HG02798 (cell line): ENCODE data around the gene ATL2.
"Not testable (repeated sequence)": the region's sequence is repeated elsewhere in the genome, so short reads cannot be mapped to it uniquely, and the experiment has no call there.

Experiments used
- ATAC-seq: cut with Tn5 transposase; IDR thresholded peaks from one replicate; pipeline ENCODE4 v1.9.1; 2021; ENCODE audit warnings: mild to moderate bottlenecking; ENCODE audit not compliant: unreplicated experiment, poor library complexity

The ATL2 gene

DNA sequence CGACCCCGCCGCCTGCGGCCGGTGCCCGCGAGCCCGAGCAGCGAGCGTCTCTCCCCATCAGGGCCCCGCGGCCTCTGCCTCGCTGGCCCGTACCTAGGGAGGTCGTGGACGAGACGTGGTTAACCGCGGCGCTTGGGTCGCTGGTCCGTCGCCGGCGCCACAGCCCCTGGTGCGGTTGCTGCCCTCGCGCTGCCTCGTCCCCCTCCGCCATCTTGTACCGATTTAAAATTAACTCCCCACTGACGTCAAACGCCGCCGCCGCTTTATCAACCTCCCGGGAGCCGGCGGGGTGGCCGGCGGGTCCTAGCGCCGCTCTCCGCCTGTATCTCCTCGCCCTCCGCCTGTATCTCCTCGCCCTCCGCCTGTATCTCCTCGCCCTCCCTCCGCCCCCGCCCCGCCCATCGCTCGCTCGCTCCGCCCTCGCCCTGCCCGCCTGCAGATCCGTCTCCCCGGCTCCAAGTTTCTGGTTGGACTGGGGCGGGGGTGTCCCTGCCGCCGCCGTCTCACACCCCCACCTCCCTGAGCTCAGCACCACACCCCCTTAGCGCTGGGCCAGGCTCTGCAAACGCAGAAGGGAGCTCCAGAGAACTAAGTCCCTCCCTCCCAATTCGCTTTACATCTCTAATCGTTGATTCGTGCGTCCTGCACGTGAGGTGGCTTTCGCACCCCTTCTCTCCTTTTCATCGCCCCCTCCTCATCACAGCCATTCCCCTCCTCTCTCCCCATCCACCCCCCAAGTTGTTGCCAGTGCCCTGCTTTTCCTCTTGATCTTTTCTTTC lies at the start of gene ATL2:
Gene ATL2 (minus strand): TSS at position 224 of the 779 bp plus-strand sequence. CDS start 13 bp downstream, at position 211.
- peak; percentile 88 for ATAC-seq

DNA sequence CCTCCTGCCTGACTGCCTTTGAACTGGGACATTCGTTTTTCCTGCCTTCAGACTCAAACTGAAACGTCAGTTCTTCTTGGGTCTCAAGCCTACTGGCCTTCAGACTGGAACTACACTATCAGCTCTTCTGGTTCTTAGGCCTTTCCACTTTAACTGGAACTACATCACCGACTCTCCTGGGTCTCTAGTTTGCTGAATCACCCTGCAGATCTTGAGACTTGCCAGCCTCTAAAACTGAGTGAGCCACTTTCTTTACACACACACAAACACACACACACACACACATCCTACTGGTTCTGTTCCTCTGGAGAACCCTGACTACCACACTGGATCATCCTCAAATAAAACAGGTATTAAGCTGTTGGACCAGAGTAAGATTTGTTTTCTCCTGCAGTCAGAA lies 46.7 kb upstream of the ATL2 start:
- no peak for ATAC-seq

DNA sequence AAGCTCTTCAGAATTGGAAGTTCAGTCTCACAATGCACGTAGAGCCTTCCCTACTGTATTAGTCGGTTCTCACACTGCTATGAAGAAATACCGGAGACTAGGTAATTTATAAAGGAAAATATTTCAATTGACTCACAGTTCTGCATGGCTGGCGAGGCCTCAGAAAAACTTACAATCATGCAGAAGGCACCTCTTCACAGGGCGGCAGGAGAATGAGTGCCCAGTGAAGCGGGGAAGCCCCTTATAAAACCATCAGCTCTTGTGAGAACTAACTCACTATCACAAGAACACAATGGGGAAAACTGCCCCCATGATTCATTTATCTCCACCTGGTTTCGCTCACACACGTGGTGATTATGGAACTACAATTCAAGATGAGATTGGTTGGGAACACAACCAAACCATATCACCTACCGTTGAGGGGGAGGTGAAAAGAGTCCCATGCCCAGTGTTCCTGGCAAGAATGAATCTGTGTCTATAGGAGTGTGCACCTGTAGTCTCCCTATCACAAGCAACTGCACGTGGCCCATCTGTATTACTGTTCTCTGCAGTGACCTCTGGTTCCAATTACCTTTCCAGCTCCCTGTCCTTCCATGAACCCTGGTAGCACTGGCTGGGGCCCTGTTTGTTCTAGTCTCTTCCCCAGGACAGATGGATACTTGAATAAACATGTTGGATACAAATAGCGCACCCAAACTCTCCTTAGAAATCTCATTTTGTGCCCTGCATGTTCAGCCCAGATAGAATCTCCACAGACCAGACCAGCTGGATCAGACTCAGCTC lies 44.4 kb upstream of the ATL2 start:
- no peak for ATAC-seq

DNA sequence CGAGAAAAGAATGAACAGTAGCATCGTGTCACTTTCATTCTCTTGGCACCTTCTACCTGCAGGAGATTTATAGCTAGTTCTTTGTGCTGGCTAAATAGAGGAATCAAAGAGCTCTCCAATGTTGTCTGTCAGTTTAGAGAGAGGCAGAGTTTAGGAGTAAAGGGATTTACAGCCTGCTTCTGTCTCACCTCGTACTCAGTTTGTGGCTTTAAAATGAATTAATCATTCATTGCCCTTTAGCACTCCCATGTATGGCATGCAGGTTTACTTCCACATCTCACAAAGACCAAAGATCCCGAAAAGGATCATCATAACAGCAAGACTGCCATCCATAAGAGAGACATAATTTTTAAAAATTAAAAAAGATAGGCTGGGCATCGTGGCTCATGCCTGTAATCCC lies 42.4 kb upstream of the ATL2 start:
- no peak for ATAC-seq

DNA sequence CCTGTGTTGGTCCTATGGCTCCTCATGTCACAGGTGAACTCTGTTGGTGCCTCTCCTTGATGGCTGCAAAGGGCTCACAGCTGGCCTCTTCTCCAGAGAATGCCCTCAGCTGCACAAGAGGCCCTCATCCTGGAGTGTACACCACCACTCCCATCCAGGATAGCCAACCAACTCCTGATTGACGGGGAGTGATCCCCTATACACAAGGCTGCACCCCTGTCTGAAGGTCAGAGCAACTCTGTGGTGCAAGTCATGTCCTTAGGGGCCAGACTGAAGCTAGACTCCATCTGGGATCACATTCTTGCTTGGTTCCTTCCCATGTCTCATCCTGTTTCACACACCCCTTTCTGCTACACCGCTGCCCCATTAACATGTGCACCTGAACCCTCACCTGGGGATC lies 41.7 kb upstream of the ATL2 start:
- no peak for ATAC-seq

DNA sequence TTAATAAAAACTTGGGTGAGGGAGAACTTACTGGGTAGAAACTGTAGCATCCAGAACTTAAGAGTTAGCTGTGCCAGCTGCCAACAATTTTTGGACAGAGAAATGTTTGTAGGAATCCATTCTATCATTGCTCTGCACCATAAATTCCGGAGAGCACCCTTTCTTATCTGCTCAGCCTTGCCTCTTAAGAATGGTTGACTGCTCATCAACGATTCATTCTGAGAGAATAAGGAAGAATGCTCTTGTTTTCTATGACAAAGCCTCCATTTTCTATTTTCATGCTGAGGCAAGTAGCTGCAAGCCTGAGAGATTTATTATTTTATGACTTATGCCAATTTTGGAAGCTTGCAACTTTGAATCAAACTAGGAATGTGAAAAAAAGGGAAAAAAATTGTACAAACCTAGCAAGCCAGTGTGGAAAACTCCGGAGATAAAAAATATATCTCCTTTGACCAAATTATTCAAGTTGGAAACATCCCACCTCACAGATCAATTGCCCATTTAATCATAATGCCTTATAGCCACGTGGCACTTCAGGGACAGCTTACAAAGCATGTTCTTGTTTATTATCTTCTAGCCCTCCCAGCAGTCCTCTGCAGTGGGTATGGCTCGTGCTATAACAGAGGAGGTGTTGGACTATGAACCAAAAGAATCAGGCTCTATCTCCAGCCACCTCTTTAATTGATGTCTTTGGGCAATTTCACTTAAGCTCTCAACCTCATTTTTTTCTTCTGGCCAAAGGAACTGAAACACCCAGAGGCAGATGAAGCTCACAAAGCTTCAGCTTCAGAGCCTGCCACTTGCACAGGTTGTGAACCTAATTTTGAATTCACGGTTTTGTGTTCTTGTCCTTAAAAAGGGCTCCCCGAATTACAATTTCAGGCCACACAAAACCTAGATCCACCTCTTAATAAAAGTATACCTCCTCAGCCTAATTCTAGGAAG lies 40.9 kb upstream of the ATL2 start:
- no peak for ATAC-seq

DNA sequence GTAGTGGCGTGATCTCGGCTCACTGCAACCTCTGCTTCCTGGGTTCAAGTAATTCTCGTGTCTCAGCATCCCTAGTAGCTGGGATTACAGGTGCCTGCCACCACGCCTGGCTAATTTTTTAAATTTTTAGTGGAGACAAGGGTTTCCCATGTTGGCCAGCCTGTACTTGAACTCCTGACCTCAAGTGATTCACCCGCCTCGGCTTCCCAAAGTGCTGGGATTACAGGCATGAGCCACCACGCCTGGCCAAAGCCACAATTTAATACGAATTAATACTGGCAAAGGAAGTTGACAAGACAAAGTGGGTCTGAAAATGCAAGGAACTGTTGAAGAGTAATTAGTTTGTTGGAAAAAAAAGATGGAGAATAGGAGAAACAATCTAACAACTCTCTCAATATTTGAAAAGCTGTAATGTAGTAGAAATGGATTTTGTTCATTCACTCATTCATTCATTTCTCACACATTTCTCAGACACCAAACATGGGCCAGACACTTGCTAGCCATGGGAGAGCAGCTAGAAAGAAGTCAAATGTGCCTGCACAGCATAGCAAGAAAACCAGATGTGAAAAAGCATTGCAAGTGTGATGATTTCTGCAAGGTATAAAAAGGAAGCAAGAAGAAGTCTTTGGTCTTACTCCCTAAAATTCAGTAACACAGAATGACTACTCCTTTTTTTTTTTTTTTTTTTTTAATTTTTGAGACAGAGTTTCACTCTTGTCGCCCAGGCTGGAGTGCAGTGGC lies 39.4 kb upstream of the ATL2 start:
- ATAC-seq: no peak

DNA sequence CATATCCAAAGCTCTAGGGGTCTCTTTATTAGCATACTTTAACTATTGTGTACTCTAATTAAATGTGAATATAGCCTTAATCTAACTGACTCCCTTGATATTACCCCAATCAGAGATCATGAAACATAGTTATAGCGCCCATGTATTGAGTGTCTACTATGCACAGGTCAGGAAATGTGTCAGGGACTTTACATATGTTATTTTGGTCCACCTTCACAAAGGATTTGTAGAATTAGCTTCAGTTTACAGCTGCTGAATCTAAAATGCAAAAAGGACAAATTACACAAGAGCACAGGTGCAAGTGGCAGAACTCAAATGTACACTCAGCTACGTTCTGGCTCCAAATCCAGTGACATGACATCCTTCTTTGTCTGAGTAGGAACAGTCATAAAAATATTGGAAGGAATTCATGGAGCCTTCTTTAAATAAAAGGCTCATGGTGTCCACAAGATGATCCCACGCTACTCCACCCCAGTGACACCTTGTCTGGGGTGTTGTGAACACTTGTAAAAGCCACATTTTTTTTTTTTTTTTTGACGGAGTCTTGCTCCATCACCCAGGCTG lies 38.7 kb upstream of the ATL2 start:
- ATAC-seq: no peak

DNA sequence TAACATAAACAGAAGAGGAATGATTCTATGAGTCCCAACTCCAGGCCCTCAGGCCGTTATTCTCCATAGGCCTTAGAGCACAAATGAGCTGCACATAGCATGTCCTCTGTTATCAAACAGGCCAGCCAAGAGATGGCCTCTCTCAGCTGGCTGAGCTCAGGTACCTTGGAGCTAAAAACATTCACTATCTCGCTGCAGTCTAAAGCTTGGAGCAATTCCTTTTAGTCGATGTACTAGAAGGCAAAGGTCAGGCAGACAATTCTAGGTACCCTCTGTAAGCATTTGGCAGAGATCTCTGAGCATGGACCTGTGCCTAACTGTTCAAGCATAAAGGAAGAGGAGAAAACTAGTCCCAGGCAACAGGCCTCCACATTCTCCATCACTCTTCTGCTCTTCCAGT lies 38.0 kb upstream of the ATL2 start:
- no peak for ATAC-seq

DNA sequence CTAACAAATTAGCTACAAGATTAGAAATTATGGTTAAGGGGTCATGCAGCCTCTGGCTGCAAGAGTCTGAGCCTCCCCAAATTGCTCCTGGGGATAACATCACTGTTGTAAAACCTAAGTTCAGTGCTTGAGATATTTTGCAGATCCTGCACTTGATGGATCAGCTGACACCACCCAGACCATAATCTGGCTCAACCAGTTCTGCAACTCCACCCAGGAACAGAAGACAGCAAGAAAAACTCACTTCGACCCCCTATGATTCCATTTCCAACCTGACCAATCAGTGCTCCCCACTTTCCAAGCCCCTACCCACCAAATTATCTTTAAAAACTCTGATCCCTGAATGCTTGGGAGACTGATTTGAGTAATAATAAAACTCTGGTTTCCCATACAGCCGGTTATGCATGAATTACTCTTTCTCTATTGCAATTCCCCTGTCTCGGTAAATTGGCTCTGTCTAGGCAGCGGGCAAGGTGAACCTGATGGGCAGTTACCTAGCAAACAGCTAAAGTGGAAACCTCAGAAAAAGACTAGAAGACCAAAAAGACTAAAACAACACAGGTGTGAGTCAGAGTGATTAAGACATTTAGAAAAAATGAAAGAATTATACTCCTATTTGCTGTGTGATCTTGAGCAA lies 35.3 kb upstream of the ATL2 start:
- not testable (repeated sequence) for ATAC-seq

DNA sequence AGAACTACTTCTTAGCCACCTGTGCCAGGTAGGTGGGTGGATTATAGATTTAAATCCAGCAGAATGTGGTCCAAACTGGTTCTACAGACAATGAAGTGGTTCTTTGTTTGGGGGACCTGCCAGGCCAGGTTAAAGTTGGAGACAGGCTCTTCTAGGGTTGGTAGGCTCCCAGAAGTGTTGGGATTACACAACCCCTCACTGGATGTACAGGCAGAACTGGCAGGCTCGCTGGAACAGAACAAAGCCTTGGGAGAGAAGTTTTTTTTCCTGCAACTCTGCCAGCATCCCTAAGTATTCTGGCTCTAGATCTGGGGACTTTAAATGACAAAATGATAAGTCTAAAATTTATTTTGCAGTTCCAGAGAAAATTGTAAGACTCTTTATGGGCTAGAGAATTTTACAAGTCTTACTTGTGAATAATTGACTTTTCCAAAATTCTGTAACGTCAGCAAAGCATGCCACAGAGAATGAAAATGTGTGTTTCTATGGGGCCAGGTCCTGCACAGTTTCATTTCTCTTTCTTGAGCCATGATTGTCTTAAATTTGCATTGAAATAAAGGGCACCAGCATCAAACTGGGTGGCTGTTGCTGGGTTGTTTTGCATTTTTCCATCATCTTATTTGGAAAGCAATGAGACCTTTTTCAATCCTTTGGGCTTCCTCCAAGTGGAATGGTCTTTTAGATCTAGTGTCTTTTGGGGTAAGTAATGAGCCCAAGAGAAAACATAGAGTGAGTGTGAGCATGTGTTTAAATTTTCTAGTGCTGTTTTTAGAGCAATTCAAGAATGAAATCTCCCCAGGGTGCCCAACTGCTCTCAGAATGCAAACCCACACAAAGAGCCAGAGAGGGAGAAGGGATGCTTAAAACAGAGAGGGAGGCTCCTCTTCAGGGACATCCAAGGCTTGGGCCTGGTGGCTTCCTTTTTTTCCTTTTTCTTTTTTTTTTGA lies 32.4 kb upstream of the ATL2 start:
- ATAC-seq: peak; percentile 66

DNA sequence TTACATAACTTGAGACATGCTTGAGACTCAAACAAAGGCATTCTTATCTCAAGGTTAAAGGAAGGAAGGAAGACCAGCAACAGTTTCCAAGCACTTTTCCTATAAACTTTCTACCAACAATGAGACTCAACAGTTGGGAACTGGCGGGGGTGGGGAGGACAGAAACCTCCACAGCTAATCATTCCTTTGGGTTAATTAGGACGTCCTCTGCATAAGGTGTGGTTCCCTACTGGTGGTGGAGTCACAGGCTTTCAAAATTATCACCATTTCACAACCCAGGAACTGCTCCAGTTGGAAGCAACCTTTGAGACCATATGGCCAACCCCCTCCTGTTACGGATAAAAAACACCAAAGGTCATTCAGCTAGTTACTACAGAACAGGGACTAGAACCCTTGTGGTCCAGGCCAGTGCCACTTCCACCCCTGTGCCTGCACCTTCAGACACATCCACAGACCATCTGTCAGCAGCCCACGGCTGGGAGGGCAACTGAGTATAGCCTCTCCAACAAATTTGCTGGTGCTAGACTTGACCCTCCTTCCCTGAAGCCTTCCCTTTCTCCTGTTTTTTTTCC lies 30.1 kb upstream of the ATL2 start:
- no peak for ATAC-seq

DNA sequence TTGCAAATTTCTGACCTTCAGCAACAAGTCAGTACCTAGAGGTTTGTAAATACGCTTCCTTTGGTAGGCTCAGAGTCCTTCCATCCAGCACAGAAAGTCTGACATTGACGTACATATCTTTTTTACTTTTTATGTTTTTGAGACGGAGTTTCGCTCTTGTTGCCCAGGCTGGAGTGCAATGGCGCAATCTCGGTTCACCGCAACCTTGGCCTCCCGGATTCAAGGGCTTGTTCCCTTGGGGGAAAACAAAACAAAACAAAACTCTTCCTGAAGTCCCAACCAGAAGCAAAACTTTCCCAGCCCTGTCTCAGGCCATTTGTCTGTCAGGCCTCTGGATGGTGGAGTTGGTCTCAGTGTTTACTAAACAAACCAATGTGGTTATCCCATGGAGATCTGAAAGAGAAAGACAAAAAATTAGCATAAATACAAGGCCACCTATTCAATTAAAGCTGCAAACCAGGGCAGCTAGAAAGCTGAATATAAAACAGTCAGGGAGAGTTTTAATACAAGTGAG lies 29.6 kb upstream of the ATL2 start:
- ATAC-seq: no peak

DNA sequence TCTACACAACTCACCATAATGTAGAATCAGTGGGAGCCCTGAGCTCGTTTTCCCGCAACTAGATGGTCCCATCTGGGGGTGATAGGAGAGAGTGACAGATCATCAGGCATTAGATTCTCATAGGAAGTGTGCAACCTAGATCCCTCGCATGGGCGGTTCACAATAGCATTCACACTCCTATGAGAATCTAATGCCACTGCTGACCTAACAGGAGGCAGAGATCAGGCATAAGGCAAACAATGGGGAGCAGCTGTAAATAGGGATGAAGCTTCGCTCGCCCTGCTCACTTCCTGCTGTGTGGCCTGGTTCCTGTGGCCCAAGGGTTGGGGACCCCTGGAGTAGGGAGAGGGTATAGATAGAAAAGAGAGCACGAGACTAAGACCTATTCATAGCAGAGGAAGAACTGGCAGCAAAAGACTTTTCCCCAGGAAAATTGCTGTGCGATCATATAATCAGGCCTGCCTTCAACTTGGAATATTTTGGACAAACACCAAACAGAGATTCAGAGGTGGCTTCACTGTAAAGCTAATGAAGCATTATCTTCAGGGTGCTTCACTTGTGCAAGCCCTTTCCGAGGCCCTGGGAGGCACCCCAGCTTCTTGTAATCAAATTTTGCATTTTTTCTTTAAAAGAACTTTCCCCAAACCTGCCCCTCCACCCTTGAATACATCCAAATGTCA lies 29.0 kb upstream of the ATL2 start:
- ATAC-seq: no peak

DNA sequence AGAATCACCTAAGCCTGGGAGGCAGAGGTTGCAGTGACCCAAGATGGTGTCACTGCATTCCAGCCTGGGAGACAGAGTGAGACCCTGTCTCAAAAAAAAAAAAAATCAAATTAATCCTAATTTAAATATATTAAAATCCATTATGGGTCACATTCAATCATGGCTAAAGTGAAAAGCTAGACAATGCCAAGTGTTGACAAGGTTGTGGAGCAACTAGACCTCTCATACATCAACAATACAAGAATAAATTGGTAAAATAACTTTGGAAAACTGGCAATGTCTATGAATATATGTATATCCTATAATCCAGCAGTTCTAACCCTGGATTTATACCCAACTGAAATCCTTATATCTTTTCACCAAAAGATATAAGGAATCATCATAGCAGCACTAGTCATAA lies 23.4 kb upstream of the ATL2 start:
- no peak for ATAC-seq

DNA sequence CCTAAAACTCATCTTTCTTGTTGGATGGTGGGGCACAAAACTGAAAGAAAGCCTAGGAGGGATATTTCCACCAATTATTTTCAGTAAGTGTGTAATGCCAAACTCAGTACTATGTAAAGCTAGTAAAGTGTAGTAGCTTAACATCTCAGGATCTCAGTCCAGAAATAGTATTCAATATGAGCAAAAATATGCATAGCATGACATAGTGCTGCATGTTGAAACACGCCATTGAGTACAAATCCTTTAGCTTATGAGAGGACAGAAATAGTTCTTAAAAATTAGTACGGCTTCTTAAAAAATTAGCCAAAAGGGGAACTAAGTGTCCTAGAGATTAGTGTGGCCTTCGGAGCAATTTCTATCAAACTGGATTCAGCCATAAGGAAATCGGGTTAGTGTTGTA lies 21.7 kb upstream of the ATL2 start:
- ATAC-seq: no peak

DNA sequence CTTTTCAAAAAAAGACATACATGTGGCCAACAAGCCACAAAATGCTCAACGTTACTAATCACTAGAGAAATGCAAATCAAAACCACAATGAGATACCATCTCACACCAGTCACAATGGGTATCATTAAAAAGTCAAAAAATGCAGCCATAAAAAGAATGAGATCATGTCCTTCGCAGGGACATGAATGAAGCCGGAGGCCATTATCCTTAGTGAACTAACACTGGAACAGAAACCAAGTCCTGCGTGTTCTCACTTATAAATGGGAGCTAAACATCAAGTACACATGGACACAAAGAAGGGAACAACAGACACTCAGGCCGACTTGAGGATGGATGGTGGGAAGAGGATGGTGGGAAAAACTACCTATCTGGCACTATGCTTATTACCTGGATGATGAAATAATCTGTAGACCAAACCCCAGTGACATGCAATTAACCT lies 17.8 kb upstream of the ATL2 start:
- ATAC-seq: no peak
